Tibial artery (tissue), 4 donors: ENCODE results near the gene DDX20.

Experiments used
- DNase-seq, 2 donors: peaks; one replicate each; pipeline ENCODE4 v3.0.0-alpha.2; 2019
- H3K27ac ChIP-seq, 2 donors: fragments of 200-600 bp; sonication (generic) in 1 of 2; 1 replicate in 1 of 2; 2 replicates in 1 of 2; pipeline ENCODE4 v1.5.1; 2018 to 2019; ENCODE audit warnings: mild to moderate bottlenecking in 1 of 2
- H3K27me3 ChIP-seq, 2 donors: fragments of 200-600 bp; sonication (generic) in 1 of 2; one replicate each; pipeline versions ENCODE4 v1.5.1 to v1.6.0; 2016 to 2019
- H3K36me3 ChIP-seq, 3 donors: fragments of 200-600 bp; sonication (generic) in 2 of 3; one replicate each; pipeline ENCODE4 v1.5.1; 2016 to 2019; ENCODE audit warnings: mild to moderate bottlenecking in 2 of 3
- H3K4me1 ChIP-seq, 4 donors: fragments of 200-600 bp; sonication (generic) in 2 of 4; 1 replicate in 3 of 4; 2 replicates in 1 of 4; pipeline ENCODE4 v1.5.1; 2016 to 2019
- H3K4me3 ChIP-seq, 2 donors: fragments of 200-600 bp; sonication (generic) in 1 of 2; 1 replicate in 1 of 2; 2 replicates in 1 of 2; pipeline ENCODE4 v1.5.1; 2018 to 2019; ENCODE audit warnings: mild to moderate bottlenecking in 2 of 2
- H3K9me3 ChIP-seq, 3 donors: fragments of 200-600 bp; sonication (generic) in 1 of 3; one replicate each; pipeline ENCODE4 v1.5.1; 2016 to 2019
- intact Hi-C: fragments of 100-400 bp; cut with DNase I; formaldehyde crosslinking; loops from one replicate; pipeline ENCODE4 v1.15.0; 2023; ENCODE audit warnings: low total_unique reads
- TF ChIP-seq, protein P1 (sequence below), 2 experiments: fragments of 200-600 bp in 1 of 2; fragments of 450-650 bp in 1 of 2; IDR thresholded peaks; one replicate each; pipeline ENCODE4 v1.5.1; 2017 to 2019; ENCODE audit warnings: antibody characterized with exemption in 2 of 2, mild to moderate bottlenecking in 1 of 2, moderate library complexity in 1 of 2

Gene DDX20

DNA sequence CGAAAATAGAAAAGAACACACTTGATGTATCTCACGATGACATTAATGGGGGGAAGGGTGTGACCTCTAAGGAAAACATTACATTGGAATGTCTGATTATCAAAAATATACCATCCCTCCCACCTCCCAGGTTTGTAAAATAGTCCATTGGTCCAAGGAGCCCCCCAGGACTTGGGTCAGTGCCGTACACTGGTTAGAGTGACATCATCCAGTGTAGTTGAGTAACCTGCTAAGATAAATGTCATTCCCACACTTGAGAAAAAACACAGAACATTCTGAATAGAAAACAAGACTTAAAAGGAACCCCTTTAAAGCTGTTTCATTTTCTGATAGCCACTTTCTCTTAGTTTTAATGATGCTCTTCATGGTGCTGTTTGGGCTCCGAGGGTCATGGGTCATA lies 15.2 kb downstream of the DDX20 start:
- Histone ChIP-seq H3K4me3 (no peak overlapping the region), H3K27me3 (no peaks in the 10 kb centered on the region), H3K9me3 (no peaks in the 10 kb centered on the region), H3K27ac (no peak overlapping the region), H3K36me3 (peaks cover 15 to 43% (median 25%) of the 10 kb centered on the region in 3 donors), H3K4me1 (no peaks in the 10 kb centered on the region)
- no peak for DNase-seq
- intact Hi-C loops = no loop called here
- TF ChIP-seq, protein P1, sequence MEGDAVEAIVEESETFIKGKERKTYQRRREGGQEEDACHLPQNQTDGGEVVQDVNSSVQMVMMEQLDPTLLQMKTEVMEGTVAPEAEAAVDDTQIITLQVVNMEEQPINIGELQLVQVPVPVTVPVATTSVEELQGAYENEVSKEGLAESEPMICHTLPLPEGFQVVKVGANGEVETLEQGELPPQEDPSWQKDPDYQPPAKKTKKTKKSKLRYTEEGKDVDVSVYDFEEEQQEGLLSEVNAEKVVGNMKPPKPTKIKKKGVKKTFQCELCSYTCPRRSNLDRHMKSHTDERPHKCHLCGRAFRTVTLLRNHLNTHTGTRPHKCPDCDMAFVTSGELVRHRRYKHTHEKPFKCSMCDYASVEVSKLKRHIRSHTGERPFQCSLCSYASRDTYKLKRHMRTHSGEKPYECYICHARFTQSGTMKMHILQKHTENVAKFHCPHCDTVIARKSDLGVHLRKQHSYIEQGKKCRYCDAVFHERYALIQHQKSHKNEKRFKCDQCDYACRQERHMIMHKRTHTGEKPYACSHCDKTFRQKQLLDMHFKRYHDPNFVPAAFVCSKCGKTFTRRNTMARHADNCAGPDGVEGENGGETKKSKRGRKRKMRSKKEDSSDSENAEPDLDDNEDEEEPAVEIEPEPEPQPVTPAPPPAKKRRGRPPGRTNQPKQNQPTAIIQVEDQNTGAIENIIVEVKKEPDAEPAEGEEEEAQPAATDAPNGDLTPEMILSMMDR (IDR thresholded peaks at IDR 0.05) = no peak

DNA sequence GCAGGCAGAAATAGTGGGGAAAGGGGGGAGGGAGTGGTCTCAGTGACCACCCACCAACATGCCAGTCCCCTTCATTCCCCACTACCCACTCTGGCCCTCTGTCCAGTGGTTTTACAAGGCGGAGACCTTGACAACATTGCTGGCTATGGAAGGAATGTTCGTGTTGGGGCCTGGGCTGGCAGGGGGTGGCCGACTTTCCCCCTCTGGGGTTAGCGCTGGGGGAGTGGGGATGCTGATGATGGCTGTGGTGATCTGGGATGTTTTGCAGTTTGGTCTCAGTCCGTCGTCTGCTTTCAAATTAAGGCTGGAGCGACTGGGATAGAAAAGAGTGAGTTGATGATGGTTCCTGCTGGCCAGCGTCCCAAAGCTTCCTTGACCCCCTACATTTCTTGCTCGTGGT lies 20.3 kb downstream of the DDX20 start:
- peaks cover 0 to 33% (median 0%) of the 10 kb centered on the region in 3 donors for H3K36me3 ChIP-seq
- no peaks in the 10 kb centered on the region for H3K9me3 ChIP-seq
- H3K4me3 ChIP-seq = no peak overlapping the region
- H3K27me3 ChIP-seq = no peaks in the 10 kb centered on the region
- no peaks in the 10 kb centered on the region for H3K4me1 ChIP-seq
- no peak overlapping the region for H3K27ac ChIP-seq
- DNase-seq = no peak
- TF ChIP-seq, protein P1 (IDR thresholded peaks at IDR 0.05) = no peak
- intact Hi-C loops = no loop called here

- no peak overlapping the region for H3K4me3 ChIP-seq
- H3K9me3 ChIP-seq = no peaks in the 10 kb centered on the region
- H3K4me1 ChIP-seq = no peaks in the 10 kb centered on the region
- intact Hi-C loops = no loop called here
- no peak overlapping the region for H3K27ac ChIP-seq
- H3K36me3 ChIP-seq = peaks cover 0 to 31% (median 0%) of the 10 kb centered on the region in 3 donors
- no peaks in the 10 kb centered on the region for H3K27me3 ChIP-seq
- TF ChIP-seq, protein P1 (IDR thresholded peaks at IDR 0.05) = no peak
- DNase-seq = no peak
Observed at GRCh38 chr1:111776391-111776790, 20.7 kb downstream of the DDX20 start.

DNA sequence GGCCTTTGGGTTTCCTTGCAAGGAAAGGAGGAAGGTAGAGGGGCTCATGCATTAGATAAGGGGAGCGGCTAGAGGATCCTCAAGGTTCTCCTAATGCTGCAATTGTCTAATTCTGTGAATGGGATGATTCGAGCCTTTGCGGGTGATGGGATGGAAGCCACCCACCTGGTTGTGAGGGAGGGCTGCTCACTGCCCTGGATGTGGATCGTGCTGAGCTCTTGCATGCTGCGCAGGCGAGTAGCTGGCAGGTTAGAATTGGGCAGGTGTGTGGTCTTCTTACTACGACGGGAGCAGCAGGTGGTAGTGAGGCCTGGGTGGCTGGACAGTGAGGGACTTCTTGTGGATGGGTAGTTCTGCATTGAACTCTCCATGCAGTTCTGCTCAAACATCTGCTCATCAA lies 21.2 kb downstream of the DDX20 start:
- intact Hi-C loops = no loop called here
- Histone ChIP-seq H3K4me3 (no peak overlapping the region), H3K27ac (no peak overlapping the region), H3K9me3 (no peaks in the 10 kb centered on the region), H3K4me1 (no peaks in the 10 kb centered on the region), H3K36me3 (peaks cover 0 to 31% (median 0%) of the 10 kb centered on the region in 3 donors), H3K27me3 (no peaks in the 10 kb centered on the region)
- TF ChIP-seq, protein P1 (IDR thresholded peaks at IDR 0.05) = no peak
- no peak for DNase-seq

- Histone ChIP-seq H3K27ac (no peak overlapping the region), H3K4me3 (no peak overlapping the region), H3K4me1 (no peaks in the 10 kb centered on the region), H3K36me3 (peaks cover 0 to 31% (median 0%) of the 10 kb centered on the region in 3 donors), H3K27me3 (no peaks in the 10 kb centered on the region), H3K9me3 (no peaks in the 10 kb centered on the region)
- TF ChIP-seq, protein P1 (IDR thresholded peaks at IDR 0.05) = no peak
- intact Hi-C loops = no loop called here
- no peak for DNase-seq
Observed at GRCh38 chr1:111777301-111777700, 21.6 kb downstream of the DDX20 start.

DNA sequence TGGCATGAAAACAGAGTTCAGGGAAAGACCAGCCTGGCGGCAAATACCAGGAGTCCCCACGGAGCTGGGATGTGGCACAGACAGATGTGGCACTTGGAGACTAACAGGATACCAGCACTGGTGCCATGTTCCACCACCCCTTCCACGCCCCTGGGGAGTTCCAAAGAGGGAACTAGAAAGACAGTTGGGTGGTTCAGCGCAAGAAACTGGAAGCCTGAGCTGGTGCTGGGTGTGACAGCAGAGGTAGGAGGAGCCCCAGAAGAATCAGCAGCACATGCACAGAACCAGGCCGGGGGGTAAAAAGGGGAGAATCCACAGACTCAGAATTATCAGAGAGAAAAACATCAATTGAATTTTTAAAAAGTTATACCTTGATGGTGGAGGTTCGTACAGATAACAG lies 22.4 kb downstream of the DDX20 start:
- H3K9me3 ChIP-seq = no peaks in the 10 kb centered on the region
- no peak overlapping the region for H3K4me3 ChIP-seq
- intact Hi-C loops = no loop called here
- no peak overlapping the region for H3K27ac ChIP-seq
- TF ChIP-seq, protein P1 (IDR thresholded peaks at IDR 0.05) = no peak
- H3K27me3 ChIP-seq = no peaks in the 10 kb centered on the region
- H3K4me1 ChIP-seq = no peaks in the 10 kb centered on the region
- DNase-seq = no peak
- H3K36me3 ChIP-seq = peaks cover 0 to 31% (median 0%) of the 10 kb centered on the region in 3 donors
